T-helper 1 cell treated with Interleukin-12 subunit alpha and Interleukin-12 subunit beta and Interleukin-4 antibody, amounts not matched to agents 30 ng/mL and 1 ng/mL, for 36 hours (primary cell): Measurements from ENCODE around the gene VWA8. TPM values are rescaled to one million over a fixed set of nuclear protein-coding genes. Genes with fewer than 3 reads are reported as not detected.
"Not testable (repeated sequence)": the region's sequence is repeated elsewhere in the genome, so short reads cannot be mapped to it uniquely, and the experiment has no call there.

Experiments
- intact Hi-C: fragments of 100-400 bp; cut with micrococcal nuclease; formaldehyde crosslinking; loops from one replicate; pipeline ENCODE4 v1.15.1; 2024
- total RNA-seq: library from RNA; stranded (reverse); gene quantifications from 2 replicates; pipeline ENCODE4 v1.2.3, GENCODE V29; 2022

VWA8 gene
- total RNA-seq, 1 donor from 2014 or later = 17.1 TPM

DNA sequence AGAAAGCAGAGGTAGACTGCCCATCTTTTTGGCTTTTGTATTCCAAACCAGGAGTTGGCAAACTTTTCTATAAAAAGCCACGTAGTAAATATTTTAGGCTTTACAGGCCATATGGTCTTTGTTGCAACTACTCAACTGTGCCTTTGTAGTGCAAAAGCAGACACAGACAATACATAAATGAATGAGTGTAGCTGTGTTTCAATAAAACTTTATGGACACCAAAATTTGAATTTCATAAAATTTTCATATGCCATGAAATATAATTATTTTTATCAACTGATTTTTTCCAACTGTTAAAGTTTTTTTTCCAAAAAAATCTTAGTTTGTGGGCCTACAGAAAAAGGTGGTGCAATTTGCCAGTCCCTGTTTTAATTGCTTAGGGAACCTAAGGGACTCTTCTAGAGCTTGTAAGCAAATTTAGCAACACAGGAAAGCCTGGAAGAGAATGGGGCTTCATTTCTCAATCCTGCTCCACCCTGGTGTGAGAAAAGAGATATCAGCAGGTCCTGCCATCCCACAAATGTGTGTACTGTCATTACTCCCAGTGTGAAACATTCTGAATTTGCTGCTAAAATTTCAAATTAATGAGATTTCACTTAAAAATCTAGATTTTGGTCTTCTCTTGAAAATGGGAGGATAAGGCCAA lies 309.4 kb downstream of the VWA8 start:
- intact Hi-C loops = loop anchor here (1.0 to 10.0 kb wide), 5 partner anchors 192 to 587 kb away; partner anchors contain the start of gene WBP4

DNA sequence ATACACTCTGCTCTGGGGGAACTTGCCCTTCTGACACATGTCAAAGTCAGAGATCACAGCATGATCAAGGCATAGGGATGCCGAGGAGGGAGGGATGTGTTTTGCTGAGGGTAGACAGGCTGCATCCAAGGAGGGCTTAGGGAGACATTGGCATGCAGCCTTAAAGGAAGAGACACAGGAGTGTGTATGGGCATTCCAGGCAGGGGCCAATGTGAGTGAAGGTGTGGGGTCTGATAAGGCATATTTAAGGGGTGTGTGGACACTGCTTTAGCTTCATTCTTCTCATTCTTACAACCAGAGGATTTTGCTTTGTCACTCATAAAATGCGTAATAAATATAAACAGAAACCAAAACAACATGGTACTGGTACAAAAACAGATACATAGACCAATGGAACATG lies 310.2 kb downstream of the VWA8 start:
- intact Hi-C loops = loop anchor here (10.0 kb wide), 1 partner anchor 586 kb away; the partner anchor contains the start of gene WBP4

DNA sequence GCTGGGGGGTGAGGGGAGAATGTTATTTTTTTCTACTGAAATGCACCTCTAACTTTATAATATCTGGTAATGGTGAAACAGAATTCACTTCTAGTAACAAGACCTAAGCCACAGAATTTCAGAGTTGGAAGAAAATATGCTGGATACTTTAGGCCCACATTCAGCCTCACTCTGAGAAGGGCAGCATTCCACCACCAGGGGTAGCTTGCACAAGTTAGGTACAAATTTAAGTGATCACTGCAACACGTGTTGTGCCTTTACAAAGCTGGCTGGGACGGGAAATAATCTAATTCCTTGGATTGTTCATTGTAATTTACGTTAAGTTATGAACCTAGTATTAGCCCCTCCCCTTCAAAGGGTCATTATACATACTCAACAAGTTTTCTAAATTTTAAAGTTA lies 311.2 kb downstream of the VWA8 start:
- intact Hi-C loops = loop anchor here (10.0 kb wide), 1 partner anchor 585 kb away; the partner anchor contains the start of gene WBP4

DNA sequence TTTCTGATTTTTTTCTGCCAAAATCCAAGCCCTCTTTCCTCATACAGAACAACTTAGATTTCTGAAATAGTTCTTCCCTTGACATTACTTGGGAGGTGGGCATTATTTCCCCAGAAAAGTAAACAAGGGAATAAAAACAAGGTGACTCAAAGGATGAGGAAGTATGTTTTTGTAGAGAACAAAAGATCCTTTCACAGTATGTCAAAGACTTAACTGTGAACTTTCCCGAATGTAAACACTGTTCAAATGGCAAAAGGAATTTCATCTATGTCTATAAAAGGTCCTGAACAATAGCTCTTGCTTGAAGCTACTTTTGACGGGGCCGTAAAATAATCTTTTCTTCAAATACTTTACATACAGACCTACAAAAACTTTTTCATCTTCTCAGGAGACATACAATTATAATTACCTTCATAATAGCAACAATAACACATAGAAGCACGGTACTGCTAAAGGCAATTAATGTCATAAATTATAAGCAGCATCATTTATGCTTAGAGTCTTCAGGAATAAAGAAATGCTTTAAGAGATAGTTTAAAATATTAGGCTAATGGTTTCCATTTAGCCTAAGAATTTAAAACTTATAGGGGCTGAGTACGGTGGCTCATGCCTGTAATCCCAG lies 312.5 kb downstream of the VWA8 start:
- intact Hi-C loops = no loop called here

DNA sequence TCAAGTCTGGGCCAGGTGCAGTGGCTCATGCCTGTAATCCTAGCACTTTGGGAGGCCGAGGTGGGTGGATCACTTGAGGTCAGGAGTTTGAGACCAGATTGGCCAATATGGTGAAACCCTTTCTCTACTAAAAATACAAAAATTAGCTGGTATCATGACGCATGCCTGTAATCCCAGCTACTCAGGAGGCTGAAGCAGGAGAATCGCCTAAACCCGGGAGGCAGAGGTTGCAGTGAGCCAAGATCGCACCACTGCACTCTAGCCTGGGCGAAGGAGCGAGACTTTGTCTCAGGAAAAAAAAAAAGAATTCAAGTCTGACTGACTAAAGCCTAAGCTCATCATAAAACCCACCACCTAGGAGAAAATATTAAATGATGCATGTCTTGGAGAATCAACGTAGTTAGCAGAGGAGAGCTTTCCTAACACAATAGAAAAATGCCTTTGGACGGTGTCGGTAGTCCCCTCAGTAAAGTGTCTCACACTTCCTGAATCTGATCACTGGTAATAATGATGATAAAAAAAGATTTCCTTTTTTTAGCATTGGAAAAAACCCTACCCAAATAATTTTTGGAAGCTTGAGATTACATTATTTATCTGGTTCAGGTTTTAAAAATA lies 313.1 kb downstream of the VWA8 start:
- intact Hi-C loops = not testable (repeated sequence)

DNA sequence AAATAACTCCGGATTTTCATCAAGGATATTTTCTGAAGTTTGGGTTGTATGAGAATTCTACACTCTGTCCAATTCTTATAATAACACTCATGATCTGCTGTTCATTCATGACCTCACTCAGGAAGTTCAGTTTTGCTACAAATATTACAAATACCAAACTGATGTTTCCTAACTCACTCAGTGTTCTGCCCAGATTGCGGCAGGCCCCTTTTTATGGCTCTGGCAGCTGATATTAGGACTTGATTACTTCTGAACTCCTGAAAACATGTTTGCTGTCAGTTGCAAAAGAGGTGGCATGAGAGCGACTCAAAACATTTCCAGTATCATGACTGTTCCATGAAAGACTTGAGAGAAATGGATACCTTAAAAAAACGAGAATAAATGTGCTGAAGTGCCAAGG lies 315.6 kb downstream of the VWA8 start:
- intact Hi-C loops = no loop called here

DNA sequence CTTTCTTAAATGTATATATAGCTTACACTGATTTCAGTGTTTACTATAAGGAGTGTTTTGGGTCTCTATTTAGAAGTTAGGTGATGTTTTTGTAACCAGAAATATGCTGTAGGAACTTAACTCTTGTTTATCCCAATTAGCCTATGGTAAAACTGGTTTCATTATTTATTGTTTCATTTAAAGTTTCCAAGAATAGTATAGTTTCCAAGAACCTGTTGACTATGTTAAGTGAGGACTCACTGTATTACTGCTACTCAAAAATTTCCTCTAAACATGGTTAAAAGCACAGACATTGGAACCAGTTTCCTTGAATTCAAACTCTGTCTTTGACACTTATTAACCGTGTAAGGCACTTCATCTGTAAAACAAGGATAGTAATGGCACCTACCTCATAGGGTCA lies 316.2 kb downstream of the VWA8 start:
- intact Hi-C loops = no loop called here

DNA sequence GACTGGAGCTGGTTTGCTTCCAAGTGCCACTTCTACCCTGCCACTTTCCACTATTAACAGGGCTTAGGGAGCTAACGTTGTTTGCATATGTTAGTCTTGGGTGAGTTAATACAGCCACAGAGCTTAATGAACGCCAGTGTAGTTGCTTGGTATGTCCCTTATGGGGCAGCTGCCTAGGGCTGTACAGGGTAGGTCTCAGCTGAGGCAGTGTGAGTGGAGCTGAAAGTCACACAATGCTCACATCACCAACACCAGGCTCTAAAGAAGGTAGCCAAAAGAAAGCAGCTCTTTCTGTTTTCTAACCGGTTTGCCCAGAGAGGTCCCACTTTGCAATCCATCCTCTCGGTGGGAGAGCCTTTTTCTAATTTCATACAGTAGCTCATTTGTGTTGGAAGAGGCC lies 317.4 kb downstream of the VWA8 start:
- intact Hi-C loops = no loop called here

DNA sequence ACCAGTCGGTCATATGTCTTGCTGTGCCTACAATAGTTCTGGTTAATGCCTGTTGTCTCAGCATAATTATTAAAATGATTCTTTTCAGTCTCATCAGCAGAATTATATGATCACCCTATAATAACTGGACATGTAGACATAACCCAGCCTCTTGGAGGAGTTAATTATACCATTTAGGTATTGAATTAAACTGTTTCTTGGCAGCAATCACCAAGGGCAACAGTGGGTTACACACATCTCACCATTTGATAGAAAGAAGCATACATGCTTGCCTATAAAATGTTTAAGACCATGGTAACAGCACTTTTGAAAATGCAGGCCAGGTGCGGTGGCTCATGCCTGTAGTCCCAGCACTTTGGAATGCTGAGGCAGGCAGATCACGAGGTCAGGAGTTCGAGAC lies 318.9 kb downstream of the VWA8 start:
- intact Hi-C loops = no loop called here

DNA sequence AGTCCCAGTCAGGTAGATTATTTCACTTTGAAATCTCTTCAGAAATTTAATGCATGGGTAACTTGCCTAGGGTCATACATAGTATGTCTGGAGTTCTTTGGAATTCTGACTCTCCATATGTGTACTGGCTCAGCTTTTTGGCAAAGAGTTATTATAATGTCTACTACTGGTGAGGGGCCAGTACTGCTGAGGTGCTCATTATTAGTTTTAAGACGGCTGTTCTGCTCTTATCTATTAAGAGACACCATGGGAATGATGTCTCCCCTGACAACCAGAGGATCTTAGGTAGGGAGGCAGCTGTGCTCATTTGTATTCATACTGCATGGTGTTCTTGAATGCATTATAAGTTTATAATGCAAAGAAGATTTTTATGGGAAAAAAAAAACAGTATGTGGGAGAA lies 319.5 kb downstream of the VWA8 start:
- intact Hi-C loops = no loop called here

DNA sequence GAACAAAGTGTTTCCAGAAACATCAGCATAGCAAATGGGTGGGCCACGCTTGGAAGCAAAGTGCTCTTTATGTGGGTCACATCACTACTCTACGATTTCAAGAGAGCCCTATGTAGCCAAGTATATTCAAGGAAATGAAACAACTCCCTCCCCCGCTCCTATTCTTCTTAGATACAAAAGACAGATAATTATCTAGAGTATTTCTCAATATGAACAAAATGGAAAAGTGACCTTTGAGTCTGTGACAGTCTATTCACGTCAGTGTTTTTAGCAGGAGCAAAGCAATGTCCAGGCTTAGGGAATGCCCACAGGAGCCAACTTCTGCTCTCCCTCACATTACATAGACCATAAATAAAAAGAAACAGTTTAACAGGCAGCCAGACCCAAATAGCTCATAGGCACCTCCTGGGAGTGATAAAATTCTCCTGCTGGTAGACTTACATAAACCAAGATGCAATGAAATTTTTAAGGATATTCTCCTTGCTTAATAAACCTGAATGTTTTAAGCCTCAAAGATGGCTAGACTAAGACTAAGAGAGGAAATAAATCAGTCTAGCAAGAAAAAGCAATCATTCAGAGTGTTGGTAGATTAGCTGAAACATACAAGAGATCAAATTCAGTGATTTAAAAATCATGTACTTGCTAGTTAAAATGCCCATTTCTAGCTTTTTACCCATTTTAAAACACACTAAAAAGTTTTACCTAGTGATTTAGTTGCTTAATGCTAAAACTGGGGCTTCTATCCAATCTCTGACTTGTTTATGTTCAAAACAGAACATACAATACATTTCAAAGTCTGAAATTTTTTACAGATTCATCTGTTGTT lies 320.7 kb downstream of the VWA8 start:
- intact Hi-C loops = no loop called here

DNA sequence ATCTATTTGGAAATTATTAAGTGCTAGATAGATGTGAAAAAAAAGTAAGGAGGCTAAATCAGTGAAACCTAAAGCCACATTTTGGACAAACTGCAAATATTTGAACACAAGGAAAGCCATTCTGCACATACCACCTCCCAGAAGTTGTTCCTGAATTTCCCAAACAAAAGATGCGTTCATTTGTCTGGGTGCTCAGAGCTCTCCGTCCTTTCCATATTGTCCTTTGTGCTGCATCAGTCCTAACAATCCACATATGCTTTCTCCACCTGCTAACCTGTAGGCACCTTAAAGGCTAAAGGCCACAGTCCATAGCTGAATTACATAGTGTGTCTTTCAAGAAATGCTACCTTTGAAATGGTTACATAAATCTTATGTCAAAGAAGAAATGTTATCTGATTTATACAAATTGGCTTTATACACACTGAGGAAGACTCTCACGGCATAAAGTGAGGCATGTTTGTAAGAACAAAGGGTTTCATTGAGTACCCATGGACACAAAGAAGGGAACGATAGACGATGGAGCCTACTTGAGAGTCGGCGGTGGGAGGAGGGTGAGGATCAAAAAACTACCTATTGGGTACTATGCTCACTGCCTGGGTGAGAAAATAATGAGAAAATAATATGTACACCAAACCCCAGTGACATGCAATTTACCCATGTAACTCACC lies 321.5 kb downstream of the VWA8 start:
- intact Hi-C loops = no loop called here

DNA sequence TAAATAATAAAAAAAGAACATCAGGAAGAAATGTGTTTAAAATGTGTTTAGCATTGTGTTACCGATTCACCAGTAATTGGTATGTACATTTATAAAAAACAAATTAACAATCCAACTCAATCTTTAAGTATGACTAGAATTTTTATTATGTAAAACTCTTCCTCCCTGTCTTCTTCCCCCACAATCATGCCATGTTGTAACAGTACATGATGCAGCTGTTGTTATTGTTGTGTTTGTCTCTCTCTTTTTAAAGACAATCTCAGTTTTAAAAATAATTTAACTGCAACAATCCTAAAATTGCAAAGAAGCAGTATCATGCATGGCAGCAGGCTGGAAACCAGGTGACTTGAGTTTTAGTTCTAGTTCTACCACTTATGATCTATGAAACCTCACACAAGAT lies 323.3 kb downstream of the VWA8 start:
- intact Hi-C loops = no loop called here

DNA sequence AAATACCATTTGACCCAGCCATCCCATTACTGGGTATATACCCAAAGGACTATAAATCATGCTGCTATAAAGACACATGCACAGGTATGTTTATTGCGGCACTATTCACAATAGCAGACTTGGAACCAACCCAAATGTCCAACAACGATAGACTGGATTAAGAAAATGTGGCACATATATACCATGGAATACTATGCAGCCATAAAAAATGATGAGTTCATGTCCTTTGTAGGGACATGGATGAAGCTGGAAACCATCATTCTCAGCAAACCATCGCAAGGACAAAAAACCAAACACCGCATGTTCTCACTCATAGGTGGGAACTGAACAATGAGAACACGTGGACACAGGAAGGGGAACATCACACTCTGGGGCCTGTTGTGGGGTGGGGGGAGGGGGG lies 323.9 kb downstream of the VWA8 start:
- intact Hi-C loops = not testable (repeated sequence)

DNA sequence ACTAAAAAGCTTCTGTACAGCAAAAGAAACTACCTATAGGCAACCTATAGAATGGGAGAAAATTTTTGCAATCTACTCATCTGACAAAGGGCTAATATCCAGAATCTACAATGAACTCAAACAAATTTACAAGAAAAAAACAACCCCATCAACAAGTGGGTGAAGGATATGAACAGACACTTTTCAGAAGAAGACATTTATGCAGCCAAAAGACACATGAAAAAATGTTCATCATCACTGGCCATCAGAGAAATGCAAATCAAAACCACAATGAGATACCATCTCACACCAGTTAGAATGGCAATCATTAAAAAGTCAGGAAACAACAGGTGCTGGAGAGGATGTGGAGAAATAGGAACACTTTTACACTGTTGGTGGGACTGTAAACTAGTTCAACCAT lies 324.3 kb downstream of the VWA8 start:
- intact Hi-C loops = not testable (repeated sequence)

DNA sequence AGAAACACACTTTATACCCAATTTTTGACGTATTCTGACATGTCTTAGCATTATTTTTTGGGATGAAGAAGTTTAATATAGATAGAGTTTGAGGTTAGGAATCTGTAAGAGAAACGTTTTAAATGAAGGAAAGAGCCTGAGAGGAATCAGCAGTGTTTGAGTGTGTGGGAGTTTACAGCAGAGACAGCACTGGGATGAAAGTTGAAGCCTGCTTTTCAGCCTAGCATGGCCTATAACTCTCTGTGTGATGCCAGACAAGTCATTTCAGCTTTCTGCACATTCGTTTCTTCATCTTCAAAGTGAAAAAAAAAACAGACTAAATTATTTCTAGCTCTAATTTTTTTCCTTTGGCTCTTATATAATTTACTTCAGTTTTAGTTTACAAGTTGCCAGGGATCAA lies 326.5 kb downstream of the VWA8 start:
- intact Hi-C loops = no loop called here

DNA sequence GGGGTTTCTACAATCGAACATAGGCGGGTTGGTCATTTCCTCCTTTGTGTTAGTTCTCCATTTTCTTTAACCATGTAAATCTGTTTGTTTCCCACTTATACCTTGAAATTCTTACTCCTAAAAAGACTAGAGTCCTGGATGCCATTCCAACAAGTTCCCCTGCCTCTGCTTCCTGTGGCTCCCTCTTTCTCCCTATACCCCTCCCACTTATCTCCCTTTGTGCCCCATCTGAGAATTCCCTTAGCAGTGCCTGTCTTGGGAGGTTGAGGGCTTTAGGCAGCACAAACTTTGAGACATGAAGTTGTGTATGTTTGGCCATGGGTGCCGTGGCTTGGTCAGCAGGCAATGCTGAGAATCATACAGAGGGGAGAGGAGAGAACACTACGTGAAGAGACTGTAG lies 327.1 kb downstream of the VWA8 start:
- intact Hi-C loops = no loop called here

DNA sequence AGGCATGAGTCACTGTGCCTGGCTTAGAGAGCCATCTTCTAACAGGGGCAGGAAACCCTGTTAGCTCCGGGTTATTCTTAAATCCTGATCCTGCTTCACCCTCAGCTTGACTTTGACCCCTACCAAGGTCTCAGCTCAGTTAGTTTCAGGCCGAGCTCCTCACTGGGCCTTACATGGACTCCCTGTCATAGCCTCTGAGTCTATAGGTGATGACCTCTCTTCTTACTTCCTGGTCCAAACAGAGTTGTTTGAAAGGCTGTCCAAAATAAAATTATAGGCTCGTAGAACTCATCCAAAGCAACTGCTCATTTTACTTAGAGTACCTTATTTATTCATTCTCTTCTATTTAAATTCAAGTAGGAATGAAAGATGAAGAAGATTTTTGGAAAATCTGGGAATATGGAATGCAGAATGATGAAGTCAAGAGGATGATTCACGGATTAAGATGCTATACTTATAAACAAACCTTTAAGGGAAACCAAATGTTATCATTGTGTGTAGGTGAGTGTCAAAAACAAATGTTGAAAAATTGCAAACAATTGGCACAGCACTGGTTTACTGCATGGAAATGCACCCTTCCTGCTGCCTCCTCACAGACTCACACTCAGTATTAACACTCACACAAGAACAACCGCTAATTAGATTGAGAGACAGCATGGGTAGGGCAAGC lies 329.5 kb downstream of the VWA8 start:
- intact Hi-C loops = no loop called here

DNA sequence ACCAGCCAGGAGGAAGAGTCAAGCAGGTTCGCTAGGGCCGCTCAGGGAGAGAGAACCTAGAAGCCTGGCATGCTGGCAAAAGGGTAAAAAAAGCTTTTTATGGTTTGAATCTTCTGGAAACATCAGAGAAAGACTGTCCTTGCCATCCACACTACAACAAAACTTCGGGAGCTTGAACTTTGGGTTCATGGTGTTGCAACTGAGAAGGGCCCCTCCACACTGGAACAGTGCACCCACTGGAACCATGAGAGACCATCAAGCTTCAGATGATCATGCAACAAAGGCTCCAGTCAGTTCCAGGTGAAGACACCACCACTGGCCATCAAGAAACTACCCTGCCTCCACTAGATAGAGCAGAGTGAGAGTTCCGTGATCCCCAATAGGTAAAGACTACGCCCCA lies 333.5 kb downstream of the VWA8 start:
- intact Hi-C loops = no loop called here

DNA sequence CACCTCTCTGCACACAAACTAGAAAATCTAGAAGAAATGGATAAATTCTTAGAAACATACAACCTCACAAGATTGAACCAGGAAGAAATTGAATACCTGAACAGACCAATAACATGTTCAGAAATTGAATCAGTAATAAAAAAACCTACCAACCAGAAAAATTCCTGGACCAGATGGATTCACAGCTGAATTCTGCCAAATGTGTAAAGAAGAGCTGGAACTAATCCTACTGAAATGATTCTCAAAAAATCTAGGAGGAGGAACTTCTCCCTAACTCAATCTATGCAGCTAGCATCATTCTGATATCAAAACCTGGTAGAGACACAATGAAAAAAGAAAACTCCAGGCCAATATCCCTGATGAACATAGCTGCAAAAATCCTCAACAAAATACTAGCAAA lies 336.9 kb downstream of the VWA8 start:
- intact Hi-C loops = no loop called here
